ENCODE results near the gene C2orf42. TPM values are rescaled to one million over a fixed set of nuclear protein-coding genes. Genes with fewer than 3 reads are reported as not detected.
"Not testable (repeated sequence)": the region's sequence is repeated elsewhere in the genome, so short reads cannot be mapped to it uniquely, and the experiment has no call there.

Gene C2orf42
- total RNA-seq, 1 experiment from 2014 or later: 17.4 TPM

GRCh38 chr2:70223305-70223704 lies 32.5 kb upstream of the C2orf42 start:
- ATAC-seq; RAD21 ChIA-PET (ENCODE audit: low non-redundant PET in 1 of 2, low total read pairs in 2 of 2, uncharacterized antibody in 2 of 2, unreplicated experiment in 2 of 2); H3K4me3 ChIP-seq (replicated peaks in 1 of 2; ENCODE audit: low read depth in 1 of 2, low read length in 2 of 2); H3K4me1 ChIP-seq (ENCODE audit: control insufficient read depth in 1 of 2, insufficient read depth in 2 of 2, low read length in 2 of 2); CTCF ChIA-PET; H4K20me1 ChIP-seq (ENCODE audit: insufficient read depth); H3K27ac ChIP-seq (ENCODE audit: low read depth, low read length); H3K27me3 ChIP-seq (ENCODE audit: insufficient read depth, low read length); H2AFZ ChIP-seq (ENCODE audit: low read depth, low read length, poor library complexity, severe bottlenecking); H3K9me2 ChIP-seq (ENCODE audit: insufficient read depth); H3K9me3 ChIP-seq (ENCODE audit: control insufficient read depth in 1 of 2, insufficient read depth in 1 of 2, low read depth in 1 of 2, low read length in 2 of 2); DNase-seq (ENCODE audit: low read depth, low spot score); POLR2A ChIA-PET; H3K9ac ChIP-seq (ENCODE audit: low read length); H3K79me2 ChIP-seq (ENCODE audit: insufficient read depth, low read length); intact Hi-C loops (cut with micrococcal nuclease); H3K4me2 ChIP-seq (ENCODE audit: low read length); BruUV-seq (replicated peaks): not testable (repeated sequence)
- H3K36me3 ChIP-seq (ENCODE audit: control insufficient read depth in 1 of 2, insufficient read depth in 2 of 2, low read length in 2 of 2): peaks cover 35 to 72% of the 10 kb centered on the region in 2 experiments

- Histone ChIP-seq H3K79me2 (ENCODE audit: insufficient read depth, low read length) (no peaks in the 10 kb centered on the region), H4K20me1 (ENCODE audit: insufficient read depth) (no peaks in the 10 kb centered on the region), H3K9me2 (ENCODE audit: insufficient read depth) (no peaks in the 10 kb centered on the region), H3K9me3 (ENCODE audit: control insufficient read depth in 1 of 2, insufficient read depth in 1 of 2, low read depth in 1 of 2, low read length in 2 of 2) (no peaks in the 10 kb centered on the region), H3K4me3 (replicated peaks in 1 of 2; ENCODE audit: low read depth in 1 of 2, low read length in 2 of 2) (no peak overlapping the region), H3K4me2 (ENCODE audit: low read length) (no peak overlapping the region), H3K4me1 (ENCODE audit: control insufficient read depth in 1 of 2, insufficient read depth in 2 of 2, low read length in 2 of 2) (no peaks in the 10 kb centered on the region), H3K27ac (ENCODE audit: low read depth, low read length) (no peak overlapping the region), H3K9ac (ENCODE audit: low read length) (no peak overlapping the region), H3K36me3 (ENCODE audit: control insufficient read depth in 1 of 2, insufficient read depth in 2 of 2, low read length in 2 of 2) (peaks cover 23 to 59% of the 10 kb centered on the region in 2 experiments), H2AFZ (ENCODE audit: low read depth, low read length, poor library complexity, severe bottlenecking) (no peak overlapping the region), H3K27me3 (ENCODE audit: insufficient read depth, low read length) (no peaks in the 10 kb centered on the region)
- ChIA-PET RAD21 (ENCODE audit: low non-redundant PET in 1 of 2, low total read pairs in 2 of 2, uncharacterized antibody in 2 of 2, unreplicated experiment in 2 of 2) (no interaction called here), POLR2A (interaction anchor here (0.7 kb wide), 1 partner anchor 42 kb away, joined by 3 read pairs; the partner anchor contains the start of gene PCYOX1), CTCF (no interaction called here)
- ATAC-seq (no peak), DNase-seq (ENCODE audit: low read depth, low spot score) (no peak)
- intact Hi-C loops (cut with micrococcal nuclease): no loop called here
- TF ChIP-seq FOSL1 (IDR thresholded peaks at IDR 0.05; ENCODE audit: low read depth) (no peak), ZFX (IDR thresholded peaks at IDR 0.05) (no peak), ZNF274 (IDR thresholded peaks at IDR 0.05; ENCODE audit: low read depth, low read length) (no peak)
- no TSS peak for BruUV-seq (replicated peaks)
Measured at GRCh38 chr2:70214953-70215549, 24.2 kb upstream of the C2orf42 start.
